Measurements from ENCODE around the gene AATF.

- no peak for TF ChIP-seq CTCF (IDR thresholded peaks at IDR 0.05)
- no peak for TF ChIP-seq POLR2A (IDR thresholded peaks at IDR 0.05)
These were observed 138.2 kb downstream of the AATF start for GRCh38 chr17:37086948-37087347.
